DND-41 (cell line): ENCODE data around the gene KIAA1143.

ENCODE experiments used
- CTCF ChIP-seq: IDR thresholded peaks from 2 replicates; pipeline ENCODE4 v1.5.1; 2012; ENCODE audit warnings: borderline replicate concordance, low read length, moderate library complexity, mild to moderate bottlenecking; ENCODE audit not compliant: poor library complexity, severe bottlenecking; ENCODE audit errors: extremely low read depth
- EZH2 ChIP-seq: IDR thresholded peaks from 3 replicates; pipeline ENCODE4 v1.6.1; 2012; ENCODE audit warnings: borderline replicate concordance, low read depth, mild to moderate bottlenecking, moderate library complexity, low read length, inconsistent platforms; ENCODE audit not compliant: severe bottlenecking

- no peak for TF ChIP-seq CTCF
- TF ChIP-seq EZH2: no peak
Measured at GRCh38 chr3:44762170-44762677, 805 bp upstream of the KIAA1143 start.
